RWPE2 (cell line): Measurements from ENCODE around the gene LRCH4.

Experiments used
- ATAC-seq: fragments of 200-7000 bp; cut with Tn5 transposase; 3 replicates; pipeline ENCODE4 v1.9.1; 2021; ENCODE audit warnings: low read depth
- DNase-seq: peaks from one replicate; pipeline ENCODE4 v3.0.0-alpha.2; 2020; ENCODE audit warnings: low spot score
- H3K27ac ChIP-seq: fragments of 450-650 bp; 2 replicates; pipeline ENCODE4 v1.5.1; 2017; ENCODE audit warnings: mild to moderate bottlenecking; ENCODE audit not compliant: poor library complexity, severe bottlenecking
- H3K27me3 ChIP-seq: fragments of 250-450 bp; sonication (Bioruptor Pico); 2 replicates; pipeline ENCODE4 v1.5.1; 2021; ENCODE audit warnings: mild to moderate bottlenecking, moderate library complexity; ENCODE audit not compliant: insufficient read depth, poor library complexity, severe bottlenecking
- H3K36me3 ChIP-seq: fragments of 250-450 bp; sonication (Bioruptor Pico); 2 replicates; pipeline ENCODE4 v1.5.1; 2020; ENCODE audit warnings: low read depth, mild to moderate bottlenecking, moderate library complexity
- H3K4me1 ChIP-seq: fragments of 250-450 bp; sonication (Bioruptor Pico); 2 replicates; pipeline ENCODE4 v1.5.1; 2021; ENCODE audit warnings: mild to moderate bottlenecking, moderate library complexity; ENCODE audit not compliant: insufficient read depth, poor library complexity, severe bottlenecking
- H3K4me3 ChIP-seq: fragments of 250-450 bp; sonication (Bioruptor Pico); 2 replicates; pipeline ENCODE4 v1.5.1; 2021; ENCODE audit warnings: mild to moderate bottlenecking, moderate library complexity; ENCODE audit not compliant: severe bottlenecking
- H3K9me3 ChIP-seq: fragments of 250-450 bp; sonication (Bioruptor Pico); 2 replicates; pipeline ENCODE4 v1.5.1; 2021; ENCODE audit warnings: mild to moderate bottlenecking, moderate library complexity; ENCODE audit not compliant: severe bottlenecking
- TF ChIP-seq, protein P1 (sequence below): fragments of 450-650 bp; IDR thresholded peaks from one replicate; pipeline ENCODE4 v1.5.1; 2017; ENCODE audit warnings: mild to moderate bottlenecking, moderate library complexity; ENCODE audit not compliant: poor library complexity, severe bottlenecking

LRCH4 gene

DNA sequence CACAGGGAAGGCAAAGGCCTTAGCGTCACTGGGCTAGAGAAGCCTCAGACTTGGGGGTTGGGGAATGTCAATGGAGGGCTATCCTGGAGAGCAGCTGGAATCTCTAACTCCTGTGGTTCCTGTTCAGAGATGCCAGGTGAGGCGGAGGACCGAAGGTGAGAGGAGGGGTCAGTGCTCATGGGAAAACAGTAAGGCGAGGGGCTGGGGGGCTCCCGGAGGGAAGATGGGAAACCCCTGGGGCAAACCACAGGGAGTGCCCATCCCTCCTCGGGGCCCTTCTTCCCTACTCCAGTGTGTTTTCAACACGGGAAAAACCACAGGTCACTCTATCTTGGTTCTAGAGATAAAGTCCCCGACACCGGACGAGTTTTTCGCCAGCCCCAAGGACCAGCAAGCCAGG is 3.3 kb downstream of the LRCH4 start:
- no peaks in the 10 kb centered on the region for H3K27me3 ChIP-seq

DNA sequence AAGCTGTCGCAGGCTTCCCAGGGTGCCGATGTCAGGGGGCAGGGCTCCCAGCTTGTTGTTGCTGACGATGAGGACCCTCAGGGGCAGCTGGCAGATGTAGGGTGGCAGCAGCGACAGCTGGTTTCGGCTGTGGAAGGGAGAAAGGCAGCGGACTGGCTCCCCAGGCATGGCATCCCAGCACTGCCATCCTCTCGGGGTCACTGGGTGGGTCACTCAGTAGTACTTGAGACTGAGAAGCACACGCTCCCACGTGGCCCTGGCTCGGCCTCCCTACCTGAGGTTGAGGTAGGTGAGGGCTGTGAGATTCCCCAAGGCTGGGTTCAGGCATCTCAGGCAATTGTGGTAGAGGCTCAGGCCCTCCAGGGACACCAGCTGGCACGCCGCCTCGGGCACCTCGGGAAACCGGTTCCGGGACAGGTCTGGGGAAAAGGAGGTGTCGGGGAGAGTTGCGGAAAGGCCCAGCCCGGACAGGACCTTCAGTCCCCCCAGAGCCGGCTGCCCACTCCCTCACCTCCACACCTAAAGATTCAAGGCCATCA is 3.8 kb downstream of the LRCH4 start:
- peaks cover 18% of the 10 kb centered on the region for H3K4me1 ChIP-seq
- ATAC-seq: no peak
- TF ChIP-seq, protein P1, sequence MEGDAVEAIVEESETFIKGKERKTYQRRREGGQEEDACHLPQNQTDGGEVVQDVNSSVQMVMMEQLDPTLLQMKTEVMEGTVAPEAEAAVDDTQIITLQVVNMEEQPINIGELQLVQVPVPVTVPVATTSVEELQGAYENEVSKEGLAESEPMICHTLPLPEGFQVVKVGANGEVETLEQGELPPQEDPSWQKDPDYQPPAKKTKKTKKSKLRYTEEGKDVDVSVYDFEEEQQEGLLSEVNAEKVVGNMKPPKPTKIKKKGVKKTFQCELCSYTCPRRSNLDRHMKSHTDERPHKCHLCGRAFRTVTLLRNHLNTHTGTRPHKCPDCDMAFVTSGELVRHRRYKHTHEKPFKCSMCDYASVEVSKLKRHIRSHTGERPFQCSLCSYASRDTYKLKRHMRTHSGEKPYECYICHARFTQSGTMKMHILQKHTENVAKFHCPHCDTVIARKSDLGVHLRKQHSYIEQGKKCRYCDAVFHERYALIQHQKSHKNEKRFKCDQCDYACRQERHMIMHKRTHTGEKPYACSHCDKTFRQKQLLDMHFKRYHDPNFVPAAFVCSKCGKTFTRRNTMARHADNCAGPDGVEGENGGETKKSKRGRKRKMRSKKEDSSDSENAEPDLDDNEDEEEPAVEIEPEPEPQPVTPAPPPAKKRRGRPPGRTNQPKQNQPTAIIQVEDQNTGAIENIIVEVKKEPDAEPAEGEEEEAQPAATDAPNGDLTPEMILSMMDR: no peak
- peaks cover 54% of the 10 kb centered on the region for H3K36me3 ChIP-seq
- no peak for DNase-seq
- no peaks in the 10 kb centered on the region for H3K9me3 ChIP-seq
- H3K27ac ChIP-seq: peak overlapping the region; percentile 88
- H3K4me3 ChIP-seq: no peak overlapping the region
- H3K27me3 ChIP-seq: no peaks in the 10 kb centered on the region

More for the DNA sequence above, 3.3 kb downstream of the LRCH4 start:
- TF ChIP-seq, protein P1: no peak
- Histone ChIP-seq H3K4me1 (peaks cover 18% of the 10 kb centered on the region), H3K4me3 (no peak overlapping the region), H3K9me3 (no peaks in the 10 kb centered on the region), H3K36me3 (peaks cover 49% of the 10 kb centered on the region), H3K27ac (peak overlapping the region; percentile 88)
- DNase-seq (no peak), ATAC-seq (no peak)

DNA sequence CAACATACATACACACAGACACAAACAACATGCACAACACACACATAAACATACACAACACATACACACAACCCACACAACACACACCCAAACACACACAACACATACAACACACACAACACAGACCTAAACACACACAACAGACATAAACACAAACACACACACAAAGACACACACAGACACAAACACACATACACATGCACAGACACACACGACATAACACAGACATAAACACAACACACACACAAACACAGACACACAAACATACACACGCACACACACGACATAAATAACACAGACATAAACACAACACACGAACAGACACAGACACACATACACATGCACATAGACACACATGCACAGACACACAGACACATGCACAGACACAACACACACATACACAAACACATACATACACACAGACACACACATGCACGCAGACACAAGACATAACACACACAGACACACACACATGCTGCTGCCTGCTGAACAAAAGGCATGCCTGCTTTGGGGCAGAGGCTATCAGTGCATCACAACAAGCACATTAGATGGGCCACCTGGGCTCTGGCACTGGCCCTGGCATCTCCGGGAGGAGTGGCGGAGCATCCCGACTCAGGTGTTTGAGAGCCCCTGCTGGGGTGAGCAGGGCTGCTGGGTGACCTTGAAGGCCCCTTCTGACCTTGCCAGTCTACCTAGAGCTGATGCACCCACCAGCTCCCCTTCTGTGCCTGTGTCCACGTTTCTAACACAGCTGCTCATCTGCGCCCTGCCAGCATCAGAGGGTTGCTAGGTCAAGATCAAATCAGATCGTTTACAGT is 5.3 kb downstream of the LRCH4 start:
- peaks cover 18% of the 10 kb centered on the region for H3K4me1 ChIP-seq
- H3K9me3 ChIP-seq: no peaks in the 10 kb centered on the region
- TF ChIP-seq, protein P1: no peak
- no peaks in the 10 kb centered on the region for H3K27me3 ChIP-seq
- no peak for ATAC-seq
- H3K27ac ChIP-seq: no peak overlapping the region
- no peak overlapping the region for H3K4me3 ChIP-seq
- H3K36me3 ChIP-seq: peaks cover 66% of the 10 kb centered on the region
- DNase-seq: no peak

DNA sequence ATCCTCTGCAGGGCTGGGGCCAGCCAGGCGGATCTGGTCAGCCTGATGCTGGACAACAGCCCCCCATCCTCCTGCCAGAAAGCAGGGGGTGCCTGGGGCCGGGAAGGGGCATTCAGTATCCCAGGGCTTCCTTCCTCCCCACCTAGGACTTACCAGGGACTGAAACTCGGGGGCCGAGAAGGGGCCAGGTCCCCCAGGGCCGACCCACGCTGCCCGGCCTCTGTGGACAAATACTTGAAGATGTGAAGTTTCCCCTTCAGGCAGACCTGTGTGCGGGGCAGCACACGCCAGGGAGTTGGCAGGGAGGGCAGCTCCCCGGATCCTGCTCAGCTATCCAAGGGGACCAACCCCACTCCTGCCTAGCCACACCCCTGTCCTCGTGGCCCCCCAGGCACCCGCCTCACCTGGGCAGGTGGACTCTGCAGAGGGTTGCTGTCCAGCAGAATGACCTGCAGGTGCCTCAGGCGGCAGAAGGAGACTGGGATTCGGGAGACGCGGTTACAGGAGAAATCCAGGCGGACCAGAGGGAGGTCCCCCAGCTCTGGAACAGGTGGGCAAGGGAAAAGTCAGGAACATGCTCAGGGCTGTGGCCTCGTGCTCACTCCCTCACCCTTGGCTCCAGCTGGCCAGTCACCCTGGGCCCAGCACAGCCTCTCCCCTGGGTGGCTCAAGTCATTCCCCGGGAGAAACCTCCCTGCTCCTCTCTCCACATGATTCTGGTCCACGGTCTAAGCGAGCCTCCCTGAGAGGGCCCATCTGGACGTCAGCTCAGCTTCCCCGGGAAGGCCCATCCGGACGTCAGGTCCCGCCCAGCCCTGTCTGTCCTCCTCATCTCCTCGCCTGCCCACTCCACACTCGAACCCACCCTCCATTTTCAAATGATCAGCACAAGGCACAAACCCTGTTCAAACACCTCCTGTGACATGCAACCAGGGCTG is 7.4 kb downstream of the LRCH4 start:
- Histone ChIP-seq H3K4me1 (peaks cover 12% of the 10 kb centered on the region), H3K4me3 (no peak overlapping the region), H3K36me3 (peaks cover 84% of the 10 kb centered on the region), H3K27ac (no peak overlapping the region), H3K9me3 (no peaks in the 10 kb centered on the region), H3K27me3 (no peaks in the 10 kb centered on the region)
- TF ChIP-seq, protein P1: no peak
- DNase-seq (no peak), ATAC-seq (no peak)
